Heart left ventricle (tissue), 16 donors: ENCODE data around the gene CEMIP2. TPM values are rescaled to one million over a fixed set of nuclear protein-coding genes. Genes with fewer than 3 reads are reported as not detected.

Source experiments
- ATAC-seq, 4 donors: fragments of 200-7000 bp; cut with Tn5 transposase; one replicate each; pipeline ENCODE4 v1.9.1; 2020 to 2022; ENCODE audit warnings: moderate library complexity in 4 of 4, mild to moderate bottlenecking in 3 of 4, moderate number of reproducible peaks in 1 of 4
- DNase-seq, 5 donors: peaks; one replicate each; pipeline ENCODE4 v3.0.0-alpha.2; 2020
- H3K27ac ChIP-seq, 12 donors: fragments of 200-600 bp; sonication (generic) in 4 of 12; one replicate each; pipeline versions ENCODE4 v1.5.0 to v1.8.0; 2016 to 2022; ENCODE audit warnings: mild to moderate bottlenecking in 2 of 12
- H3K27me3 ChIP-seq, 9 donors: fragments of 200-600 bp; sonication (generic) in 2 of 9; one replicate each; pipeline versions ENCODE4 v1.5.1 to v1.8.0; 2016 to 2022; ENCODE audit warnings: mild to moderate bottlenecking in 3 of 9
- H3K36me3 ChIP-seq, 9 donors: fragments of 200-600 bp; sonication (generic) in 2 of 9; one replicate each; pipeline versions ENCODE4 v1.5.0 to v1.8.0; 2018 to 2022; ENCODE audit warnings: mild to moderate bottlenecking in 2 of 9
- H3K4me1 ChIP-seq, 12 donors: fragments of 200-600 bp; sonication (generic) in 4 of 12; one replicate each; pipeline versions ENCODE4 v1.5.0 to v1.8.0; 2016 to 2022; ENCODE audit warnings: mild to moderate bottlenecking in 3 of 12
- H3K4me3 ChIP-seq, 12 donors: fragments of 200-600 bp; sonication (generic) in 4 of 12; one replicate each; pipeline versions ENCODE4 v1.5.0 to v1.8.0; 2017 to 2022; ENCODE audit warnings: mild to moderate bottlenecking in 9 of 12, moderate library complexity in 4 of 12
- H3K9me3 ChIP-seq, 12 donors: fragments of 200-600 bp; sonication (generic) in 4 of 12; one replicate each; pipeline versions ENCODE4 v1.5.0 to v1.8.0; 2016 to 2022; ENCODE audit warnings: mild to moderate bottlenecking in 1 of 12
- POLR2A ChIP-seq, 2 donors: fragments of 450-650 bp; IDR thresholded peaks; one replicate each; pipeline ENCODE4 v1.6.1; 2017; ENCODE audit warnings: antibody characterized with exemption in 2 of 2, mild to moderate bottlenecking in 2 of 2, moderate library complexity in 2 of 2
- WGBS, 4 donors: extraction: QIAGEN DNeasy Blood & Tissue Kit in 2 of 4; methylation state at CpG; one replicate each; pipeline versions ENCODE4 v1.1.5 to v1.1.7; 2013 to 2018; 5-methylcytosine and 5-hydroxymethylcytosine counted together
- intact Hi-C, 10 donors: fragments of 100-400 bp; cut with DNase I; formaldehyde crosslinking; loops; one replicate each; pipeline versions ENCODE4 v1.11.1 to v1.14.2; 2022
- polyA plus RNA-seq, 2 donors: library from polyadenylated mRNA; stranded (reverse); fragments of 200-250 nt; gene quantifications; one replicate each; pipeline ENCODE4 v1.2.3, GENCODE V29; 2013
- total RNA-seq, 9 donors: library from RNA; depleted of rRNA in 2 of 9; stranded (reverse); fragments of >200 nt in 2 of 9; fragmentation: NEBNext Ultra II Directional in 3 of 9; extraction: Animal tissue kit (Norgen Biotek cat#: 25700) in 3 of 9; gene quantifications; one replicate each; pipeline versions ENCODE4 v1.1.0 to v1.2.4, GENCODE V29; 2016 to 2023
- TF ChIP-seq, protein P1 (sequence below), 12 donors: fragments of 200-600 bp; sonication (generic) in 4 of 12; IDR thresholded peaks; one replicate each; pipeline versions ENCODE4 v1.5.0 to v1.8.0; 2018 to 2022; ENCODE audit warnings: antibody characterized with exemption in 12 of 12, mild to moderate bottlenecking in 5 of 12
- donor health status: ischemic (EF 13 %, LVEDD 7.1; RV severe dilation, severe dysfunction).
- donor health status: healthy with polysubstance abuse.
- donor health status: DM: no; HTN: yes; CAD: no.
- donor health status: DM: no; HTN: no; CAD: no.
- donor health status: ischemic (EF 25% LVEDD 6.9; RV normal size, moderate dysfunction).
- donor health status: ischemic (EF 25% LVEDD 5.7; RV mildly dilated, moderate dysfunction).
- donor health status: healthy.
- donor health status: DM: yes; HTN: yes; CAD: no.
- donor health status: ischemic (EF 35%, LVEDD 5.7; RV mildly dilated, moderate dysfunction).
- donor health status: nonischemic (EF 11% LVEDD 7.7; RV severe dilation, severe dysfunction).
- donor health status: DM: yes; HTN: yes; CAD: no.
- donor health status: PGD.
- donor health status: ischemic (EF 29% LVEDD 5.4; RV normal size, mild dysfunction).
- donor health status: nonischemic (EF 23%, LVEDD 6.1; RV moderate dilation, normal function).

CEMIP2 gene
- total and polyA plus RNA-seq, 11 donors: 5.8 to 49.3 (median 7.4) TPM

DNA sequence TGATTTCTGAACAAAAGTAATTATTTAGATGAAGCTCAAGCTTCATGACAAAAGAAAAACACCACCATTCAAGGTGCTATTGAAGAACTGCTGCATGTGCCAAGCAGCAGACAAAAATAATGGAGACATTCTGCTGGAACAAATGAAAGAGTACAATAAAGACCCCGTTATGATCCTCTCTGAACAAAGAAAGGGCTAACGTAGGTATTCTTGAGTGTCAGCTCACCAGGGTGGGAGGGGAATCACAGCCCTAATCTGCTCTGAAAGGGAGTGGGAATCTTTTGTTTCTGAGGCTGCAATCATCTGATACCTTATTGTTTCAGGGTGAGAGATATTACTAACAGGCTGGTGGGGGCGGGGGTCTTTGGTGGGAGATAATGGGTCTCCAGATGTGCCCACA, 15.4 kb downstream of the CEMIP2 start:
- intact Hi-C loops: no loop called here
- Histone ChIP-seq H3K27me3 (no peaks in the 10 kb centered on the region), H3K27ac (no peak overlapping the region), H3K9me3 (no peaks in the 10 kb centered on the region), H3K36me3 (peaks cover 0 to 21% (median 0%) of the 10 kb centered on the region in 9 donors), H3K4me1 (peaks cover 0 to 21% (median 0%) of the 10 kb centered on the region in 12 donors), H3K4me3 (no peak overlapping the region)
- 84 to 88% (median 87%) methylated on average over 3 of the region's 3 CpGs for WGBS, 4 donors
- ATAC-seq: no peak
- no peak for DNase-seq
- TF ChIP-seq, protein P1, sequence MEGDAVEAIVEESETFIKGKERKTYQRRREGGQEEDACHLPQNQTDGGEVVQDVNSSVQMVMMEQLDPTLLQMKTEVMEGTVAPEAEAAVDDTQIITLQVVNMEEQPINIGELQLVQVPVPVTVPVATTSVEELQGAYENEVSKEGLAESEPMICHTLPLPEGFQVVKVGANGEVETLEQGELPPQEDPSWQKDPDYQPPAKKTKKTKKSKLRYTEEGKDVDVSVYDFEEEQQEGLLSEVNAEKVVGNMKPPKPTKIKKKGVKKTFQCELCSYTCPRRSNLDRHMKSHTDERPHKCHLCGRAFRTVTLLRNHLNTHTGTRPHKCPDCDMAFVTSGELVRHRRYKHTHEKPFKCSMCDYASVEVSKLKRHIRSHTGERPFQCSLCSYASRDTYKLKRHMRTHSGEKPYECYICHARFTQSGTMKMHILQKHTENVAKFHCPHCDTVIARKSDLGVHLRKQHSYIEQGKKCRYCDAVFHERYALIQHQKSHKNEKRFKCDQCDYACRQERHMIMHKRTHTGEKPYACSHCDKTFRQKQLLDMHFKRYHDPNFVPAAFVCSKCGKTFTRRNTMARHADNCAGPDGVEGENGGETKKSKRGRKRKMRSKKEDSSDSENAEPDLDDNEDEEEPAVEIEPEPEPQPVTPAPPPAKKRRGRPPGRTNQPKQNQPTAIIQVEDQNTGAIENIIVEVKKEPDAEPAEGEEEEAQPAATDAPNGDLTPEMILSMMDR (IDR thresholded peaks at IDR 0.05): no peak
- no peak for TF ChIP-seq POLR2A (IDR thresholded peaks at IDR 0.05)

DNA sequence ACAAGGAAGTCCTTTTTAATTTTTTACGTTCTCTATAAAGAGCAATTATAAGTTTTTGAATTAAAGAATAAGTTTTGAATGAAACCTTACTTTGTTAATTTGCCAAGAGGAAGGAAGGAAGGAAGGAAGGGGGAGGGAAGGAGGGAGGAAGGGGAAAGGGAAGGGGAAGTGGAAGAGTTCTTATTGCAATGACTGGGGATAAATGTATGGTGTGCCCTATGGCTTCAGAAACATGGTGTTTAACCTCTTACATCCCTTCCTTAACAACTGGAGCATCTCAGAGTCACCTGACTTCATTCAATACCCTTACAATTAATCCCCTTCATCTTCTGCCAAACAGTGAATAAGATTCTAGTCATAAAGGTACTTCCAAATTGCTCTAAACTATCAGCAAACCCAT, 16.0 kb downstream of the CEMIP2 start:
- H3K27ac ChIP-seq: no peak overlapping the region
- 39 to 67% (median 60%) methylated on average over 1 of the region's 1 CpG for WGBS, 4 donors
- no peaks in the 10 kb centered on the region for H3K27me3 ChIP-seq
- no peak overlapping the region for H3K4me3 ChIP-seq
- DNase-seq: no peak
- no peak for ATAC-seq
- H3K36me3 ChIP-seq: peaks cover 0 to 21% (median 0%) of the 10 kb centered on the region in 9 donors
- no peak for TF ChIP-seq POLR2A (IDR thresholded peaks at IDR 0.05)
- TF ChIP-seq, protein P1 (IDR thresholded peaks at IDR 0.05): no peak
- intact Hi-C loops: no loop called here
- H3K9me3 ChIP-seq: no peaks in the 10 kb centered on the region
- peaks cover 0 to 22% (median 0%) of the 10 kb centered on the region in 12 donors for H3K4me1 ChIP-seq

DNA sequence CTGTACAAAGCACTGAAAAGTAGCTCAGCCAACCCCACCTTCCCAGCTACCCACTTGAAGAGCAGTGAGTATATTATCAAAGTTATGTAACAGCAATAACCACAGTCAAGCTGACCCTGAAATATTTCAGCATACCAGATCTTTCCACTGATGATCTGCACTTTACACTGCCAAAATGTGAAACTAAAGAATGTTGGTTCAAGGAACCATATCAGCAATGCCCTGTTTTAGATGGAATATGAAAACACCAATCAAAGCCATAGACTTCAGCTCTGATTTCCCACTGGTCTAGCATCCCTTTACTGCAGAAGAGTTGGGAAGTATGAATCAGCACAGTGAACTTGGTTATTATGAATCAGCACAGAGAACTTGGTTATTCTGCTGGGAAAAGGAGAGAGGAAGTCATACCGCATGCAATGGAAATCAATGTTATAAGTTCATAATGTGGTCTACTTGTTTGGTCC, 20.0 kb downstream of the CEMIP2 start:
- no peaks in the 10 kb centered on the region for H3K27me3 ChIP-seq
- H3K9me3 ChIP-seq: no peaks in the 10 kb centered on the region
- H3K36me3 ChIP-seq: peaks cover 0 to 41% (median 5%) of the 10 kb centered on the region in 9 donors
- DNase-seq (no peak), ATAC-seq (peak in 1 of 4 donors; percentile 60)
- no peak overlapping the region for H3K4me3 ChIP-seq
- peaks cover 0 to 51% (median 0%) of the 10 kb centered on the region in 12 donors for H3K4me1 ChIP-seq
- H3K27ac ChIP-seq: peak overlapping the region in 2 of 12 donors; percentile 4 to 63
- 67 to 83% (median 74%) methylated on average over 1 of the region's 1 CpG for WGBS, 4 donors
- intact Hi-C loops: no loop called here
- TF ChIP-seq POLR2A (IDR thresholded peaks at IDR 0.05): no peak
- TF ChIP-seq, protein P1 (IDR thresholded peaks at IDR 0.05): no peak

DNA sequence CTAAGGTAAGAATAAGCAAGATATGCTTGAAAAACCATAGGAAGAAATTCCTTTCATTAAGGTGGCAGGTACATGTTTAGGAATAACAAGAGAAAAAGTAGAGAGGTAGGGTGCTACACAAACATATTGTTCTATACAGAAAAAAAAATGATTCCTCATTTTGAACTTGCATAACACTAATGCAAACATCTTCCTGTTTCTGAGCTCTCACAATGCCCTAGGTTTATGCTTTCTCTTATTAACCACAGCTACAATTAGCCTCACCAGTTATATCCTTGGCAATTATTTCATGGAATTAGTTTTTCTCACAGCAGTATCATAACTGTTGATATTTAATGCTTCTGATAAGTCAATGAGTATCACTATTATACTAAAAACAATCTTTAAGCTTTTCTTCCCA, 20.7 kb downstream of the CEMIP2 start:
- intact Hi-C loops: no loop called here
- DNase-seq (no peak), ATAC-seq (no peak)
- Histone ChIP-seq H3K4me1 (peaks cover 0 to 59% (median 0%) of the 10 kb centered on the region in 12 donors), H3K9me3 (no peaks in the 10 kb centered on the region), H3K4me3 (no peak overlapping the region), H3K36me3 (peaks cover 0 to 48% (median 5%) of the 10 kb centered on the region in 9 donors), H3K27ac (peak overlapping the region in 1 of 12 donors; percentile 63), H3K27me3 (no peaks in the 10 kb centered on the region)
- TF ChIP-seq, protein P1 (IDR thresholded peaks at IDR 0.05): no peak
- no peak for TF ChIP-seq POLR2A (IDR thresholded peaks at IDR 0.05)
